GM12874 (cell line): ENCODE data around the gene SLC2A10.

ENCODE experiments used
- CTCF ChIP-seq: IDR thresholded peaks from 2 replicates; pipeline ENCODE4 v1.5.1; 2011; ENCODE audit warnings: low read depth, mild to moderate bottlenecking, control low read depth, low read length, moderate library complexity; ENCODE audit not compliant: insufficient read depth

Gene SLC2A10

GRCh38 chr20:46717818-46718541, 8.5 kb downstream of the SLC2A10 start:
- TF ChIP-seq CTCF: no peak

GRCh38 chr20:46720019-46720418, 10.6 kb downstream of the SLC2A10 start:
- TF ChIP-seq CTCF: no peak

- TF ChIP-seq CTCF: no peak
Measured at GRCh38 chr20:46720776-46721425, 11.5 kb downstream of the SLC2A10 start.

GRCh38 chr20:46721476-46721875, 12.0 kb downstream of the SLC2A10 start:
- no peak for TF ChIP-seq CTCF

- no peak for TF ChIP-seq CTCF
Measured at GRCh38 chr20:46722450-46722849, 13.0 kb downstream of the SLC2A10 start.

GRCh38 chr20:46723039-46723438, 13.6 kb downstream of the SLC2A10 start:
- no peak for TF ChIP-seq CTCF

GRCh38 chr20:46724343-46724959, 15.0 kb downstream of the SLC2A10 start:
- no peak for TF ChIP-seq CTCF
